ENCODE results near the gene TTLL5. TPM values are rescaled to one million over a fixed set of nuclear protein-coding genes. Genes with fewer than 3 reads are reported as not detected.

TTLL5 gene
- polyA plus RNA-seq, 3 donors: 4.2 to 7.2 (median 4.7) TPM

GRCh38 chr14:75726321-75726720 is 65.3 kb downstream of the TTLL5 start:
- intact Hi-C loops (cut with micrococcal nuclease): no loop called here
- Histone ChIP-seq H3K27me3 (ENCODE audit: control insufficient read depth in 2 of 2, insufficient read depth in 2 of 2, low read length in 2 of 2) (no peaks in the 10 kb centered on the region), H3K9me3 (replicated peaks in 1 of 2; ENCODE audit: control insufficient read depth in 1 of 2, insufficient read depth in 1 of 2, low read length in 2 of 2) (no peaks in the 10 kb centered on the region), H3K4me1 (ENCODE audit: control insufficient read depth in 1 of 2, insufficient read depth in 2 of 2, low read length in 2 of 2) (no peaks in the 10 kb centered on the region), H4K20me1 (ENCODE audit: insufficient read depth, low read length) (no peaks in the 10 kb centered on the region), H3K4me2 (replicated peaks; ENCODE audit: extremely low read depth, low read length, poor library complexity, severe bottlenecking) (no peak overlapping the region), H3K36me3 (replicated peaks in 1 of 2; ENCODE audit: control insufficient read depth in 1 of 2, insufficient read depth in 2 of 2, low read length in 2 of 2) (peaks cover 7 to 30% of the 10 kb centered on the region in 2 donors), H3K79me2 (ENCODE audit: insufficient read depth, low read length) (no peaks in the 10 kb centered on the region), H3K9ac (ENCODE audit: insufficient read depth, low read length, poor library complexity, severe bottlenecking) (no peak overlapping the region), H3K4me3 (replicated peaks in 1 of 3; ENCODE audit: low read depth in 2 of 3, low read length in 3 of 3) (no peak overlapping the region), H3K27ac (ENCODE audit: low read depth in 1 of 2, low read length in 2 of 2) (no peak overlapping the region), H2AFZ (ENCODE audit: insufficient read depth, low read depth, low read length, poor library complexity, severe bottlenecking) (no peak overlapping the region)
- Mint-ChIP-seq H3K27me3 (ENCODE audit: low read depth in 3 of 3) (no peaks in the 10 kb centered on the region), H3K4me3 (no peak overlapping the region), H3K36me3 (peaks cover 47 to 65% of the 10 kb centered on the region in 2 donors), H3K4me1 (peaks cover 3% of the 10 kb centered on the region), H3K27ac (no peak overlapping the region), H3K9me3 (peaks cover 0 to 6% (median 3%) of the 10 kb centered on the region in 7 donors)
- 100% methylated on average over 1 of the region's 1 CpG for WGBS (ENCODE audit: insufficient coverage)
- no peak for DNase-seq
- TF ChIP-seq CTCF (IDR thresholded peaks at IDR 0.05): no peak

DNA sequence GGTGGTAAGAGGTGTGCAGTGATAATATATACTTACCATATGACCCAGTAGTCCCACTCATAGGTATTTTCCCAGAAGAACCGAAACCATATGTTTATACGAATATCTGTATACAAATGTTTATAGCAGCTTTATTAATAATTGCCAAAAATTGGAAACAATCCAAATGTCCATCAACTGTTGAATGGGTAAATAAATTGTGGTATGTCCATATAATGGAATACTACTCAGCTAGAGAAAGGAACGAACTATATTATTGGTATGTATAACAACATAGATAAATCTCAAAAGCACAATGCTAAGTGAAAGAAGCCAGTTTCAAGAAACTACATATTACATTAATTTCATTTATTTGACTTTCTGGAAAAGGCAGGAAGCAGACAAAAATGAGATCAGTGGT is 66.1 kb downstream of the TTLL5 start:
- H3K4me1 Mint-ChIP-seq: peaks cover 3% of the 10 kb centered on the region
- WGBS (ENCODE audit: insufficient coverage): no CpG with 5 or more reads among the region's 3 CpGs
- Histone ChIP-seq H3K79me2 (ENCODE audit: insufficient read depth, low read length) (no peaks in the 10 kb centered on the region), H3K4me1 (ENCODE audit: control insufficient read depth in 1 of 2, insufficient read depth in 2 of 2, low read length in 2 of 2) (no peaks in the 10 kb centered on the region), H3K27ac (ENCODE audit: low read depth in 1 of 2, low read length in 2 of 2) (no peak overlapping the region), H3K4me3 (replicated peaks in 1 of 3; ENCODE audit: low read depth in 2 of 3, low read length in 3 of 3) (no peak overlapping the region), H3K27me3 (ENCODE audit: control insufficient read depth in 2 of 2, insufficient read depth in 2 of 2, low read length in 2 of 2) (no peaks in the 10 kb centered on the region), H3K9ac (ENCODE audit: insufficient read depth, low read length, poor library complexity, severe bottlenecking) (no peak overlapping the region), H3K36me3 (replicated peaks in 1 of 2; ENCODE audit: control insufficient read depth in 1 of 2, insufficient read depth in 2 of 2, low read length in 2 of 2) (peaks cover 3 to 30% of the 10 kb centered on the region in 2 donors), H3K4me2 (replicated peaks; ENCODE audit: extremely low read depth, low read length, poor library complexity, severe bottlenecking) (no peak overlapping the region), H4K20me1 (ENCODE audit: insufficient read depth, low read length) (no peaks in the 10 kb centered on the region), H2AFZ (ENCODE audit: insufficient read depth, low read depth, low read length, poor library complexity, severe bottlenecking) (no peak overlapping the region), H3K9me3 (replicated peaks in 1 of 2; ENCODE audit: control insufficient read depth in 1 of 2, insufficient read depth in 1 of 2, low read length in 2 of 2) (no peaks in the 10 kb centered on the region)
- no peak overlapping the region for H3K27ac Mint-ChIP-seq
- TF ChIP-seq CTCF (IDR thresholded peaks at IDR 0.05): no peak
- no peak for DNase-seq
- H3K4me3 Mint-ChIP-seq: no peak overlapping the region
- intact Hi-C loops (cut with micrococcal nuclease): no loop called here
- H3K36me3 Mint-ChIP-seq: peaks cover 48 to 60% of the 10 kb centered on the region in 2 donors
- H3K27me3 Mint-ChIP-seq (ENCODE audit: low read depth in 3 of 3): no peaks in the 10 kb centered on the region
- peaks cover 0 to 6% (median 3%) of the 10 kb centered on the region in 7 donors for H3K9me3 Mint-ChIP-seq

Data from CD14-positive monocyte (primary cell).